HEK293 (cell line): Measurements from ENCODE around the gene WDR18.

Experiments
- CTCF ChIA-PET: fragments of 350-600 bp; formaldehyde crosslinking; extraction: SDS; loops from one replicate; lab custom pipeline; 2021; ENCODE audit warnings: antibody characterized with exemption; lab: Yijun Ruan, JAX
- POLR2A ChIA-PET: fragments of 300-600 bp; formaldehyde crosslinking; extraction: SDS; loops from one replicate; lab custom pipeline; 2020; ENCODE audit warnings: antibody characterized with exemption, inconsistent platforms; lab: Yijun Ruan, JAX
- H3K27ac ChIP-seq: fragments of 200-500 bp; sonication (Bioruptor generic); 2 replicates; pipeline ENCODE4 v1.5.1; 2014; ENCODE audit warnings: low read depth, low read length, control low read depth, inconsistent platforms; ENCODE audit errors: extremely low read depth
- H3K36me3 ChIP-seq, 2 experiments: fragments of 200-500 bp in 1 of 2; sonication (Bioruptor generic) in 1 of 2; 1 replicate in 1 of 2; 2 replicates in 1 of 2; pipeline ENCODE4 v1.5.1; 2014 to 2017; ENCODE audit warnings: inconsistent platforms in 2 of 2, low read length in 2 of 2; ENCODE audit not compliant: control insufficient read depth in 2 of 2, insufficient read depth in 1 of 2
- H3K4me1 ChIP-seq: fragments of 200-500 bp; sonication (Bioruptor generic); 2 replicates; pipeline ENCODE4 v1.5.1; 2014; ENCODE audit warnings: mild to moderate bottlenecking, low read length, inconsistent platforms; ENCODE audit not compliant: control insufficient read depth, insufficient read depth
- H3K4me3 ChIP-seq: 2 replicates; pipeline ENCODE4 v1.5.1; 2011; ENCODE audit warnings: low read depth, mild to moderate bottlenecking, control low read depth, low read length, moderate library complexity
- H3K9me3 ChIP-seq: fragments of 200-500 bp; sonication (Bioruptor generic); 2 replicates; pipeline ENCODE4 v1.5.1; 2014; ENCODE audit warnings: low read depth, low read length, inconsistent platforms; ENCODE audit not compliant: control insufficient read depth, insufficient read depth
- EGR2 ChIP-seq: fragments of 450-650 bp; formaldehyde crosslinking; IDR thresholded peaks from 2 replicates; pipeline ENCODE4 v1.5.1; 2016; ENCODE audit warnings: low read depth, missing biosample characterization, missing genetic modification characterization
- HIC1 ChIP-seq: fragments of 450-650 bp; formaldehyde crosslinking; IDR thresholded peaks from 2 replicates; pipeline ENCODE4 v1.5.1; 2016; ENCODE audit warnings: missing biosample characterization, missing genetic modification characterization
- KLF1 ChIP-seq: fragments of 450-650 bp; formaldehyde crosslinking; IDR thresholded peaks from 2 replicates; pipeline ENCODE4 v1.5.1; 2016; ENCODE audit warnings: missing biosample characterization, missing genetic modification characterization
- KLF16 ChIP-seq: fragments of 450-650 bp; formaldehyde crosslinking; IDR thresholded peaks from 2 replicates; pipeline ENCODE4 v1.5.1; 2017; ENCODE audit warnings: missing biosample characterization, missing genetic modification characterization
- KLF8 ChIP-seq: fragments of 450-650 bp; formaldehyde crosslinking; IDR thresholded peaks from 2 replicates; pipeline ENCODE4 v1.5.1; 2016; ENCODE audit warnings: missing biosample characterization, missing genetic modification characterization
- KLF9 ChIP-seq: fragments of 450-650 bp; formaldehyde crosslinking; IDR thresholded peaks from 2 replicates; pipeline ENCODE4 v1.5.1; 2016; ENCODE audit warnings: missing biosample characterization, missing genetic modification characterization, low read depth
- PATZ1 ChIP-seq: fragments of 450-650 bp; formaldehyde crosslinking; IDR thresholded peaks from 2 replicates; pipeline ENCODE4 v1.5.1; 2016; ENCODE audit warnings: missing biosample characterization, missing genetic modification characterization
- RBAK ChIP-seq: fragments of 450-650 bp; formaldehyde crosslinking; IDR thresholded peaks from 2 replicates; pipeline ENCODE4 v1.5.1; 2016; ENCODE audit warnings: missing biosample characterization, missing genetic modification characterization
- SCRT1 ChIP-seq: fragments of 450-650 bp; formaldehyde crosslinking; IDR thresholded peaks from 2 replicates; pipeline ENCODE4 v1.5.1; 2016; ENCODE audit warnings: missing biosample characterization, missing genetic modification characterization, borderline replicate concordance
- SP2 ChIP-seq: fragments of 450-650 bp; formaldehyde crosslinking; IDR thresholded peaks from 2 replicates; pipeline ENCODE4 v1.5.1; 2016; ENCODE audit warnings: missing biosample characterization, missing genetic modification characterization
- SP3 ChIP-seq: fragments of 450-650 bp; formaldehyde crosslinking; IDR thresholded peaks from 2 replicates; pipeline ENCODE4 v1.5.1; 2016; ENCODE audit warnings: missing biosample characterization, missing genetic modification characterization
- TRIM28 ChIP-seq: IDR thresholded peaks from 2 replicates; pipeline ENCODE4 v1.6.1; 2011; ENCODE audit warnings: low read length, control low read depth, borderline replicate concordance
- ZFP37 ChIP-seq: fragments of 450-650 bp; formaldehyde crosslinking; IDR thresholded peaks from 2 replicates; pipeline ENCODE4 v1.5.1; 2016; ENCODE audit warnings: missing biosample characterization, missing genetic modification characterization
- ZIC2 ChIP-seq: fragments of 450-650 bp; formaldehyde crosslinking; IDR thresholded peaks from 2 replicates; pipeline ENCODE4 v1.5.1; 2016; ENCODE audit warnings: missing biosample characterization, missing genetic modification characterization
- ZNF10 ChIP-seq: fragments of 450-650 bp; formaldehyde crosslinking; IDR thresholded peaks from 2 replicates; pipeline ENCODE4 v1.5.1; 2017; ENCODE audit warnings: missing biosample characterization, missing genetic modification characterization
- ZNF18 ChIP-seq: fragments of 450-650 bp; formaldehyde crosslinking; IDR thresholded peaks from 2 replicates; pipeline ENCODE4 v1.5.1; 2016; ENCODE audit warnings: missing biosample characterization, missing genetic modification characterization
- ZNF214 ChIP-seq: fragments of 450-650 bp; formaldehyde crosslinking; IDR thresholded peaks from 2 replicates; pipeline ENCODE4 v1.5.1; 2017; ENCODE audit warnings: missing biosample characterization, mild to moderate bottlenecking, missing genetic modification characterization, borderline replicate concordance
- ZNF26 ChIP-seq: fragments of 450-650 bp; formaldehyde crosslinking; IDR thresholded peaks from 2 replicates; pipeline ENCODE4 v1.5.1; 2016; ENCODE audit warnings: missing biosample characterization, missing genetic modification characterization
- ZNF391 ChIP-seq: fragments of 450-650 bp; formaldehyde crosslinking; IDR thresholded peaks from 2 replicates; pipeline ENCODE4 v1.5.1; 2016; ENCODE audit warnings: low read depth, missing biosample characterization, missing genetic modification characterization, borderline replicate concordance
- ZNF423 ChIP-seq: fragments of 450-650 bp; formaldehyde crosslinking; IDR thresholded peaks from 2 replicates; pipeline ENCODE4 v1.5.1; 2016; ENCODE audit warnings: missing biosample characterization, missing genetic modification characterization
- ZNF596 ChIP-seq: fragments of 450-650 bp; IDR thresholded peaks from 2 replicates; pipeline ENCODE4 v1.5.0; 2018; ENCODE audit warnings: missing biosample characterization, mild to moderate bottlenecking, missing genetic modification characterization, moderate library complexity
- ZNF600 ChIP-seq: fragments of 450-650 bp; formaldehyde crosslinking; IDR thresholded peaks from 2 replicates; pipeline ENCODE4 v1.5.1; 2016; ENCODE audit warnings: missing biosample characterization, missing genetic modification characterization
- ZNF610 ChIP-seq: fragments of 450-650 bp; formaldehyde crosslinking; IDR thresholded peaks from 2 replicates; pipeline ENCODE4 v1.5.1; 2016; ENCODE audit warnings: missing biosample characterization, missing genetic modification characterization, borderline replicate concordance
- ZSCAN16 ChIP-seq: fragments of 450-650 bp; formaldehyde crosslinking; IDR thresholded peaks from 2 replicates; pipeline ENCODE4 v1.5.1; 2016; ENCODE audit warnings: missing biosample characterization, missing genetic modification characterization

WDR18 gene

GRCh38 chr19:991932-992669 is 8.0 kb downstream of the WDR18 start:
- CTCF ChIA-PET, result interaction anchor here (1.1 kb wide), 1 partner anchor 220 kb away, joined by 3 read pairs; no protein-coding TSS in a partner anchor

More at GRCh38 chr19:991932-992669, 8.0 kb downstream of the WDR18 start:
- POLR2A ChIA-PET, result no interaction called here
- Histone ChIP-seq H3K4me1 (peaks cover 7% of the 10 kb centered on the region), H3K27ac (no peak overlapping the region), H3K36me3 (peaks cover 7 to 63% of the 10 kb centered on the region in 2 experiments; a peak in 2 of 3 replicates), H3K9me3 (no peaks in the 10 kb centered on the region), H3K4me3 (no peak overlapping the region)
- TF ChIP-seq KLF1 (peak; percentile 65), ZNF26 (tag by site-specific recombination) (no peak), TRIM28 (no peak), KLF16 (0 out of 2 replicates have a peak, but pooled peaks have one; percentile 46), ZIC2 (tag by site-specific recombination) (peak; percentile 59), PATZ1 (tag by site-specific recombination) (peak; percentile 70; the same call in 1 of the 2 replicates), HIC1 (tag by site-specific recombination) (peak; percentile 44; the same call in 1 of the 2 replicates), SP2 (tag by site-specific recombination) (peak; percentile 18), ZFP37 (tag by site-specific recombination) (no peak), EGR2 (tag by site-specific recombination) (no peak), SCRT1 (tag by site-specific recombination) (no peak), ZNF423 (no peak), KLF9 (tag by site-specific recombination) (peak; percentile 62), ZNF610 (tag by site-specific recombination) (no peak), RBAK (tag by site-specific recombination) (no peak), ZNF596 (tag by site-specific recombination) (no peak), SP3 (tag by site-specific recombination) (no peak), ZNF600 (tag by site-specific recombination) (0 out of 2 replicates have a peak, but pooled peaks have one; percentile 21), ZSCAN16 (tag by site-specific recombination) (no peak), ZNF18 (tag by site-specific recombination) (no peak), KLF8 (tag by site-specific recombination) (peak; percentile 92), ZNF10 (no peak), ZNF214 (no peak), ZNF391 (tag by site-specific recombination) (no peak)
